SK-N-MC (cell line): Measurements from ENCODE around the gene RASA3.
A peak's percentile ranks its signal among the peaks of the same experiment; 100 is the strongest.
"Not testable (repeated sequence)": the region's sequence is repeated elsewhere in the genome, so short reads cannot be mapped to it uniquely, and the experiment has no call there.

Experiments
- DNase-seq: peaks from one replicate; pipeline ENCODE4 v3.0.0-alpha.2; 2011; ENCODE audit warnings: low read depth, low spot score
- H3K27ac ChIP-seq: fragments of 200-600 bp; sonication (generic); 2 replicates; pipeline ENCODE4 v1.5.1; 2016; ENCODE audit warnings: mixed run types
- H3K36me3 ChIP-seq: fragments of 200-600 bp; sonication (generic); 2 replicates; pipeline ENCODE4 v1.6.1; 2017; ENCODE audit warnings: antibody characterized with exemption, low read length, mixed read lengths; ENCODE audit not compliant: insufficient read depth
- H3K4me3 ChIP-seq: fragments of 200-600 bp; sonication (generic); 2 replicates; pipeline ENCODE4 v1.5.1; 2016
- H3K9ac ChIP-seq: fragments of 200-600 bp; sonication (generic); 2 replicates; pipeline ENCODE4 v1.8.0; 2017; ENCODE audit warnings: mixed run types, mixed read lengths; ENCODE audit not compliant: insufficient read length
- H3K9me3 ChIP-seq: fragments of 200-600 bp; sonication (generic); 2 replicates; pipeline ENCODE4 v1.6.1; 2017; ENCODE audit warnings: low read depth, mild to moderate bottlenecking, antibody characterized with exemption, low read length, moderate library complexity, mixed read lengths
- EZH2 ChIP-seq: fragments of 200-600 bp; sonication (generic); IDR thresholded peaks from one replicate; pipeline ENCODE4 v1.6.1; 2017; ENCODE audit warnings: antibody characterized with exemption
- FOXP2 ChIP-seq: optimal IDR thresholded peaks from 2 replicates; pipeline ENCODE3; 2011; ENCODE audit warnings: mild to moderate bottlenecking, moderate library complexity; ENCODE audit not compliant: insufficient read depth; ENCODE audit errors: extremely low read length, control extremely low read depth
- POLR2AphosphoS5 ChIP-seq: IDR thresholded peaks from 2 replicates; pipeline ENCODE4 v1.6.1; 2012; ENCODE audit warnings: mild to moderate bottlenecking, low read depth, low read length, borderline replicate concordance

RASA3 gene

DNA sequence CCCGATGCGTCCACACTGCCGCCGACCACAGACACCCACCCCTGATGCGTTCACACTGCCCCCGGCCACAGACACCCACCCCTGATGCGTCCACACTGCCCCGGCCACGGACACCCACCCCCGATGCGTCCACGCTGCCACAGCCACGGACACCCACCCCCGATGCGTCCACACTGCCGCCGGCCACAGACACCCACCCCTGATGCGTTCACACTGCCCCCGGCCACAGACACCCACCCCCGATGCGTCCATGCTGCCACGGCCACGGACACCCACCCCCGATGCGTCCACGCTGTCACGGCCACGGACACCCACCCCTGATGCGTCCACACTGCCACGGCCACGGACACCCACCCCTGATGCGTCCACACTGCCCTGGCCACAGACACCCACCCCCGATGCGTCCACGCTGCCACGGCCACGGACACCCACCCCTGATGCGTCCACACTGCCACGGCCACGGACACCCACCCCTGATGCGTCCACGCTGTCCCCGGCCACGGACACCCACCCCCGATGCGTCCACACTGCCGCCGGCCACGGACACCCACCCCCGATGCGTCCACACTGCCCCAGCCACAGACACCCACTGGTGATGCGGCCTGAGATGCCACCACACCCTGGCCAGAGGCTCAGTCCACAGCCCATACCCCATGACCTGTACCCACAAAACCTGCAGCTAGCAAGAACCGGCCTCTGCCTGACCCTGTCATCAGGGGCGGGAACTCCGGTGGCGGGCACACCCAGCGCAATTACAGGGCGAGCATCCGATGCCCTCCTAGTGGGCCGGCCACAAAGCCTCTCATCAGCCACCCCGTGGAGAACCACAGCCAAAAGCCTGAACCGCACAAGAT is 28.4 kb downstream of the RASA3 start:
- no peaks in the 10 kb centered on the region for H3K9me3 ChIP-seq
- DNase-seq: no peak
- no peak overlapping the region for H3K27ac ChIP-seq
- no peak overlapping the region for H3K9ac ChIP-seq
- no peaks in the 10 kb centered on the region for H3K36me3 ChIP-seq
- TF ChIP-seq EZH2: no peak
- no peak for TF ChIP-seq FOXP2
- TF ChIP-seq POLR2AphosphoS5: no peak
- H3K4me3 ChIP-seq: no peak overlapping the region

DNA sequence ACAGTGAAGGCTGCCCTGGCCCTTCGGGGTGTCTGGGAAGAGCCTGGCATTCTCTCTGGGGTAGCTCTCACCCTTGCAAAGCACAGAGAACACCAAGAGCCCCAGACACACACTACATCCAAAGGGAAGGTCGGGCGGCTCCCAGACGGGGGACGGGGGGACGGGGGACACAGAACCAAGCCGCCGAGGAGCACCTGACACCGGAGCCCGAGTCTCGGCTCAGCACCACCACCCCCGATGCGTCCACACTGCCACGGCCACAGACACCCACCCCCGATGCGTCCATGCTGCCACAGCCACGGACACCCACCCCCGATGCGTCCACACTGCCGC is 29.2 kb downstream of the RASA3 start:
- H3K9me3 ChIP-seq, DNase-seq, H3K27ac ChIP-seq, H3K9ac ChIP-seq, H3K4me3 ChIP-seq, H3K36me3 ChIP-seq: not testable (repeated sequence)

DNA sequence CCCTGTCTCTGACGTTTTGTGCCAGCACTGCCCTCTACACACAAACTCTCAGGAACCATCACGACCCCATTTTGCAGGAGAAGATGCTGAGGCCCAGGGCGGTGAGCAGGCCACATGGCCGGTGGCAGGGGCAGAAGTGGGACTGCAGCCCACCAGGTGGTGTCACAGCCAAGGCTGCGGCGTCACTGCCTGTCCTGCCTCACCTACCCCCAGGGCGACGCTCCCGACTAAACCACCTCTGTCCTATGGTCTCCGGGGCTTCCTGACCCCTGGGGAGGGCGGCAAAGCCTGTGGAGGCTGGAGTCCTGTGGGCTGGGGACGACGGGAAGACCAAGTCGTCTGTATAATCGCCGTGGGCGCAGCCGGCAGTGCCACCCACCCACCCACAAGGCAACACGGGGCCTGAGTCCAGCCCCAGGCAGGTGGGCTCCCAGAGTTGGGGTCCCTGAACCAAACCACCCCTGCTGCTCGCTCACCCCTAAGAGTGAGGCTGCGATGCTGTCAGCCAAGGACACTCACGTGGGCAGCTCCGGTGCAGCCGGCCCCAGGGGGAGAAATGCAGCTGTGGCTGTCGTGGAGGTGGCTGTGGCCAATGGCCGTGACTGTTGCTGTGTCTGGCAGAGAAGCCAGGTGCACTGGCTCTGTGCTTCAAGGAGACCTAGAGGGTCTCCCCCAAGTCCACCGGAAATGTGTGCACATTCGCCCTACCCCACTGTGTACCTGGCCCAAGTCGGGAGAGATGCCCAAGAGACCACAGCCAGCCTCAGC is 29.7 kb downstream of the RASA3 start:
- Histone ChIP-seq H3K9me3 (no peaks in the 10 kb centered on the region), H3K9ac (no peak overlapping the region), H3K4me3 (no peak overlapping the region), H3K27ac (no peak overlapping the region), H3K36me3 (no peaks in the 10 kb centered on the region)
- TF ChIP-seq FOXP2 (no peak), EZH2 (no peak), POLR2AphosphoS5 (no peak)
- DNase-seq: no peak

DNA sequence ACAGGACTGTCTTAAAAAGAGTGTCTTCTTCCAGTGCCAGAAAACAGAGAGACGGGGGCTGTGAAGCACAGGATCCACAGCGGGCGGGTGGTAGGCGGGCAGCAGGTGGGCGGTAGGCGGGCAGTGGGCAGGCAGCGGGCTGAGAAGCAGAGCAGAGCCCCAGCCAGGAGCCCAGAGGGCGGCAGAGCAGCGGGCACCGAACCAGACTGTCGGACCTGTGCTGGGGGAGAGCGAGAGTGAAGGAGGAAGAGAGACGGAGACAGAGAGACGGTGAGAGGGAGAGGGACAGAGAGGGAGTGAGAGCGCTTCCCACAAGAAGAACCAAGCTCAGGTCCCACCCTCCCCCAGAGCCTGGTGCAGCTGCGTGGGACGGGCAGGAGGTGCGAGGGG is 30.3 kb downstream of the RASA3 start:
- H3K36me3 ChIP-seq: no peaks in the 10 kb centered on the region
- no peak for DNase-seq
- H3K27ac ChIP-seq: no peak overlapping the region
- no peak overlapping the region for H3K9ac ChIP-seq
- no peaks in the 10 kb centered on the region for H3K9me3 ChIP-seq
- H3K4me3 ChIP-seq: no peak overlapping the region
- no peak for TF ChIP-seq EZH2
- no peak for TF ChIP-seq FOXP2
- TF ChIP-seq POLR2AphosphoS5: no peak

DNA sequence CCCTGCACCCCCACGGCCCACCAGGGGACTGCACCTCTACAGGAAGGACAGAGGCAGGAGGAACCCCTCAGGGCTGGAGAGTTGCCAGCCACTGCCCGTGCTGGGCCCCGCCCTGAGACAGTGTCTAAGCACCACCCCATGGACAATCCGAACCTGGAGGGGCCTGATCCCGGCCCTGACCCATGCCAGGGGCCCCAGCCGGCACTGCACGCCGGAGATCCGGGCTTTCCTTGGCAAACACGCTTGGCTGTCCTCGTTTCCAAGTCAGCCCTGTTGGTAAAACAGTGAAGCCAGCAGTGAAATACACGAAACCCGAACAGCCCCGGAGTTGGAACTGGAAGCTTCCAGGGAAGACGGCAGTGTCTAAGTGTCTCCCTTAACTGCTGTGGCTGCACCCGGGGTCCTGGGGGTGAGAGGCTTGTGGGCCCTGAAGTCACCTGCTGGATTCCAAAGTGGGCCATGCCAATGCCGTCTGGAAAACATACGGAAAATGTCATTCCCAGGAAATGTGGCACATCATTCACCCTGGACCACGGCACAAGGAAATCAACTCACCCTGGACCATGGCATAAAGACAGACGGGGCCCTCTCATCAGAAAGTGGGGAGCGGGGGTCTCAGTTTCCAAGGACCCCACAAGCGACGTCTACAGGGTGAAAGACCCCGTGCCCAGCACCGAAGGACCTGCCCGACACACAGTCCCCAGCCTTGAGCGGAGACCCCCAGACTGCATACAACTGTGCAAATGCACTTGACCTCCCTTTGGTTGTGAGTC is 30.9 kb downstream of the RASA3 start:
- Histone ChIP-seq H3K9me3 (no peaks in the 10 kb centered on the region), H3K27ac (0 out of 2 replicates have a peak overlapping the region, but pooled peaks have one; percentile 14), H3K4me3 (no peak overlapping the region), H3K9ac (no peak overlapping the region), H3K36me3 (no peaks in the 10 kb centered on the region)
- DNase-seq: no peak
- TF ChIP-seq FOXP2 (no peak), EZH2 (no peak), POLR2AphosphoS5 (no peak)

- Histone ChIP-seq H3K9me3 (no peaks in the 10 kb centered on the region), H3K9ac (no peak overlapping the region)
Observed at GRCh38 chr13:114100446-114101357, 31.7 kb downstream of the RASA3 start.

DNA sequence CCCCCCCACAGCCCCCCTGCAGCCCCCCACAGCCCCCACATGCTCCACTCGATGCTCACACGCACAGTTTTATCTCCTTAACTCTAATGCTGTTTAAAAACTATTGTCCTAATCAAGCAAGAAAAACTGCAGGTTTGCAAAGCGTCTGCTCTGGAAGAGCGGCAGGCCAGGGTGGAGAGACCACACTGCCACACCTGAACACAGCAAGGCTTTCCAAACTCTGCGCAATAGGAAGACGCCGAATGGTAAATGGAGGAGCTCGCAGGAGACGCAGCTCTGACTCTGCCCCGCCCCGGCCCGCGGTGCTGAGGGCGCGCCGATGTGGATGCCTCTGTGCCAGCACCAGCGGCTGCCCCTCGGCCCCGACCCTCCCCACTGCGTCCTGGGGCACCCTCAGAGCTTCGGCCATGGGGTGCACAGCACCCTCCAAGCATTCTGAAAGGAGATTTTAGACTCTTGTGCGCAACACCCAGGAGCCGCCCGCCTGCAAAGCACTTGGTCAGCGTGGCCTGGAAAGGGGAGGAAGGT is 32.4 kb downstream of the RASA3 start:
- H3K4me3 ChIP-seq: no peak overlapping the region
- no peaks in the 10 kb centered on the region for H3K36me3 ChIP-seq
- H3K27ac ChIP-seq: no peak overlapping the region
- no peak for TF ChIP-seq EZH2
- TF ChIP-seq FOXP2: no peak
- TF ChIP-seq POLR2AphosphoS5: no peak
- no peak overlapping the region for H3K9ac ChIP-seq
- no peaks in the 10 kb centered on the region for H3K9me3 ChIP-seq
- DNase-seq: no peak

More at GRCh38 chr13:114100446-114101357, 31.7 kb downstream of the RASA3 start:
- no peak overlapping the region for H3K4me3 ChIP-seq
- no peak for DNase-seq
- H3K36me3 ChIP-seq: no peaks in the 10 kb centered on the region
- 0 out of 2 replicates have a peak overlapping the region, but pooled peaks have one; percentile 14 for H3K27ac ChIP-seq
- TF ChIP-seq FOXP2 (no peak), EZH2 (no peak), POLR2AphosphoS5 (no peak)
